GM12878 (cell line): ENCODE measurements around the gene EPB41. TPM values are rescaled to one million over a fixed set of nuclear protein-coding genes. Genes with fewer than 3 reads are reported as not detected.

Experiments
- ATAC-seq: fragments of 200-7000 bp; cut with Tn5 transposase; 3 replicates; pipeline ENCODE4 v1.9.1; 2020; ENCODE audit warnings: mild to moderate bottlenecking, moderate library complexity
- BruUV-seq: library from RNA; stranded (reverse); fragments of 400-500 nt; replicated peaks from 2 replicates; lab custom pipeline; 2021; lab: Mats Ljungman, UMichigan
- CTCF ChIA-PET: fragments of 300-600 bp; sonication (Branson Sonifier 250); formaldehyde crosslinking; extraction: SDS; loops from one replicate; lab custom pipeline; 2021; ENCODE audit warnings: inconsistent platforms; lab: Yijun Ruan, JAX
- POLR2A ChIA-PET: fragments of 350-600 bp; formaldehyde crosslinking; extraction: SDS; loops from one replicate; lab custom pipeline; 2021; ENCODE audit warnings: inconsistent platforms; lab: Charles Lee
- RAD21 ChIA-PET: fragments of 300-600 bp; sonication (Branson Sonifier 250); formaldehyde crosslinking; loops from one replicate; lab custom pipeline; 2023; ENCODE audit warnings: antibody characterized with exemption; ENCODE audit not compliant: unreplicated experiment; lab: Charles Lee
- SMC1A ChIA-PET: fragments of 300-600 bp; sonication (Branson Sonifier 250); formaldehyde crosslinking; loops from one replicate; lab custom pipeline; 2023; ENCODE audit not compliant: unreplicated experiment, uncharacterized antibody; lab: Charles Lee
- DNase-seq: peaks from one replicate; pipeline ENCODE4 v3.0.0-alpha.2; 2011; ENCODE audit warnings: low read depth, low spot score
- FAIRE-seq: peaks from 3 replicates; lab custom pipeline; 2011; peaks lifted over from hg19 to GRCh38; lab: Jason Lieb, UNC
- H2AFZ ChIP-seq: 2 replicates; pipeline ENCODE4 v1.6.0; 2011; ENCODE audit warnings: low read depth, low read length, control low read depth; ENCODE audit not compliant: control insufficient read depth
- H3K27ac ChIP-seq: 2 replicates; pipeline ENCODE4 v1.5.1; 2011; ENCODE audit warnings: control low read depth; ENCODE audit not compliant: control insufficient read depth, insufficient read depth
- H3K27me3 ChIP-seq, 2 experiments: replicated peaks in 1 of 2; 2 replicates each; pipeline versions ENCODE4 v1.6.0 to v1.6.1; 2011; ENCODE audit warnings: low read length in 1 of 2; ENCODE audit not compliant: control insufficient read depth in 2 of 2, insufficient read depth in 2 of 2
- H3K36me3 ChIP-seq, 2 experiments: 2 replicates each; pipeline ENCODE4 v1.5.1; 2011; ENCODE audit warnings: low read length in 1 of 2; ENCODE audit not compliant: control insufficient read depth in 2 of 2, insufficient read depth in 2 of 2
- H3K4me1 ChIP-seq: 2 replicates; pipeline ENCODE4 v1.6.1; 2011; ENCODE audit warnings: mild to moderate bottlenecking, low read length, moderate library complexity, mixed read lengths; ENCODE audit not compliant: control insufficient read depth, insufficient read depth
- H3K4me2 ChIP-seq: 2 replicates; pipeline ENCODE4 v1.6.0; 2011; ENCODE audit warnings: control low read depth; ENCODE audit not compliant: control insufficient read depth, insufficient read depth
- H3K4me3 ChIP-seq: fragments of 200-600 bp; sonication (generic); 2 replicates; pipeline ENCODE4 v1.5.1; 2016
- H3K79me2 ChIP-seq: 2 replicates; pipeline ENCODE4 v1.6.0; 2011; ENCODE audit warnings: low read length; ENCODE audit not compliant: control insufficient read depth, insufficient read depth
- H3K9ac ChIP-seq: 2 replicates; pipeline ENCODE4 v1.8.0; 2011; ENCODE audit warnings: low read length, control low read depth, mixed read lengths; ENCODE audit not compliant: control insufficient read depth, insufficient read depth
- H3K9me3 ChIP-seq: replicated peaks from 3 replicates; pipeline ENCODE4 v1.5.1; 2011; ENCODE audit warnings: mild to moderate bottlenecking, low read length; ENCODE audit not compliant: control insufficient read depth, insufficient read depth
- H4K20me1 ChIP-seq: 2 replicates; pipeline ENCODE4 v1.6.0; 2011; ENCODE audit not compliant: control insufficient read depth, insufficient read depth
- JUND ChIP-seq: IDR thresholded peaks from 2 replicates; pipeline ENCODE4 v1.6.1; 2012; ENCODE audit warnings: low read depth, mild to moderate bottlenecking, low read length, improper control_type of control experiment, moderate library complexity
- RCOR1 ChIP-seq: conservative IDR thresholded peaks from 2 replicates; pipeline ENCODE4 v1.6.1; 2012; ENCODE audit warnings: low read depth, low read length, improper control_type of control experiment
- SIN3A ChIP-seq: IDR thresholded peaks from 2 replicates; pipeline ENCODE4 v1.6.1; 2012; ENCODE audit warnings: low read depth, low read length, improper control_type of control experiment
- WGBS: methylation state at CpG from one replicate; pipeline ENCODE4 v1.1.6; 2016; ENCODE audit warnings: low lambda C conversion rate; ENCODE audit not compliant: insufficient replicate concordance, insufficient coverage; ENCODE audit errors: missing lambda C conversion rate; 5-methylcytosine and 5-hydroxymethylcytosine counted together
- in situ Hi-C: fragments of 300-500 bp; cut with MboI; formaldehyde crosslinking; loops from 9 replicates; pipeline ENCODE4 v1.14.3; 2018; ENCODE audit warnings: mixed read lengths
- intact Hi-C: fragments of 100-400 bp; cut with micrococcal nuclease; formaldehyde crosslinking; loops from one replicate; pipeline ENCODE4 v1.14.2; 2022; ENCODE audit not compliant: unreplicated experiment
- polyA plus RNA-seq, 11 experiments: library from polyadenylated mRNA; depleted of rRNA in 4 of 11; unstranded in 6 of 11; stranded (reverse) in 5 of 11; fragments of >200 nt; fragmentation: Nextera tagmentation in 4 of 11; fragmentation: Illumina TruSeq in 1 of 11; extraction: Ambion mirVana in 4 of 11; extraction: Trizol in 1 of 11; gene quantifications; 1 replicate in 1 of 11; 2 replicates in 10 of 11; pipeline versions ENCODE4 v1.2.1 to v1.2.3, GENCODE V29; 2011 to 2016; ENCODE audit warnings: inconsistent platforms in 2 of 11, missing spikeins in 2 of 11, low read depth in 1 of 11
- total RNA-seq, 4 experiments: library from RNA; depleted of rRNA in 3 of 4; stranded (reverse); fragments of >200 nt in 3 of 4; fragmentation: Illumina TruSeq in 1 of 4; extraction: Trizol in 1 of 4; gene quantifications; 2 replicates each; pipeline versions ENCODE4 v1.2.1 to v1.2.3, GENCODE V29; 2013 to 2021
- TF ChIP-seq, protein P1 (sequence below): fragments of 150-350 bp; IDR thresholded peaks from 2 replicates; pipeline ENCODE4 v1.6.1; 2016; ENCODE audit warnings: low read depth, low read length
- TF ChIP-seq, protein P2 (sequence below): fragments of 450-650 bp; IDR thresholded peaks from 2 replicates; pipeline ENCODE4 v1.6.1; 2017; ENCODE audit warnings: mild to moderate bottlenecking
- TF ChIP-seq, protein P3 (sequence below): fragments of 450-650 bp; IDR thresholded peaks from 2 replicates; pipeline ENCODE4 v1.6.1; 2017; ENCODE audit warnings: mild to moderate bottlenecking, moderate library complexity
- TF ChIP-seq, protein P4 (sequence below): fragments of 150-350 bp; IDR thresholded peaks from 2 replicates; pipeline ENCODE4 v1.6.1; 2014; ENCODE audit warnings: mild to moderate bottlenecking, low read depth, low read length
- TF ChIP-seq, protein P5 (sequence below): fragments of 450-650 bp; IDR thresholded peaks from 2 replicates; pipeline ENCODE4 v1.6.1; 2017; ENCODE audit warnings: borderline replicate concordance
- TF ChIP-seq, protein P6 (sequence below): fragments of 450-650 bp; IDR thresholded peaks from 2 replicates; pipeline ENCODE4 v1.6.1; 2014; ENCODE audit warnings: mild to moderate bottlenecking

Gene EPB41
- total and polyA plus RNA-seq, 10 of the 15 experiments (the other 5 are each of a cell fraction or from before 2014, with no cell fraction given) = 1.1 to 77.6 (median 58.8) TPM

DNA sequence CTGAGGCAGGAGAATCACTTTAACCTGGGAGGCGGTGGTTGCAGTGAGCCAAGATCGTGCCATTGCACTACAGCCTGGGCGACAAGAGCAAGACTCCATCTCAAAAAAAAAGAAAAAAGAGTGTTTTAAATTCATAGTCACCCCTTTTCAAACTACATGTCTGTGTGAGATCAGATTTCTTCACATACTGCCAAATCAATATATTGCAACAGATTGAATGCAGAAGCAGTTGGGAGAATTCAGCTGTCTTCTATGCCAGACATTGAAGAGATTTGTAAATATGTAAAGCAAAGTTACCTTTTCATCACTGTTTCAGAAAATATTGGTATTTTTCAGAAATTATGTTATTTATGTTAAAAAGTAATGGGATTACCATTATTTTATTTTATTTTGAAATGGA, 108.3 kb downstream of the EPB41 start:
- Histone ChIP-seq H3K9me3 (no peaks in the 10 kb centered on the region), H3K79me2 (no peaks in the 10 kb centered on the region), H3K36me3 (peaks cover 0 to 3% of the 10 kb centered on the region in 2 experiments; a peak in 2 of 4 replicates), H3K27ac (no peak overlapping the region), H3K27me3 (no peaks in the 10 kb centered on the region), H3K4me2 (no peak overlapping the region), H3K4me1 (no peaks in the 10 kb centered on the region), H2AFZ (no peak overlapping the region), H3K9ac (no peak overlapping the region), H3K4me3 (no peak overlapping the region), H4K20me1 (no peaks in the 10 kb centered on the region)
- ChIA-PET POLR2A (no interaction called here), RAD21 (interaction anchor here (1.1 to 1.3 kb wide), 2 partner anchors 12 to 180 kb away, joined by 3 read pairs; no protein-coding TSS in a partner anchor), SMC1A (interaction anchor here (1.8 kb wide), 1 partner anchor 11 kb away, joined by 12 read pairs; no protein-coding TSS in a partner anchor), CTCF (interaction anchor here (1.3 to 1.9 kb wide), 3 partner anchors 11 to 179 kb away, joined by 3 to 12 read pairs (median 4); no protein-coding TSS in a partner anchor)
- in situ Hi-C loops = no loop called here
- no peak for FAIRE-seq
- intact Hi-C loops = no loop called here
- TF ChIP-seq JUND (no peak), SIN3A (no peak), RCOR1 (no peak)
- TF ChIP-seq, protein P1, sequence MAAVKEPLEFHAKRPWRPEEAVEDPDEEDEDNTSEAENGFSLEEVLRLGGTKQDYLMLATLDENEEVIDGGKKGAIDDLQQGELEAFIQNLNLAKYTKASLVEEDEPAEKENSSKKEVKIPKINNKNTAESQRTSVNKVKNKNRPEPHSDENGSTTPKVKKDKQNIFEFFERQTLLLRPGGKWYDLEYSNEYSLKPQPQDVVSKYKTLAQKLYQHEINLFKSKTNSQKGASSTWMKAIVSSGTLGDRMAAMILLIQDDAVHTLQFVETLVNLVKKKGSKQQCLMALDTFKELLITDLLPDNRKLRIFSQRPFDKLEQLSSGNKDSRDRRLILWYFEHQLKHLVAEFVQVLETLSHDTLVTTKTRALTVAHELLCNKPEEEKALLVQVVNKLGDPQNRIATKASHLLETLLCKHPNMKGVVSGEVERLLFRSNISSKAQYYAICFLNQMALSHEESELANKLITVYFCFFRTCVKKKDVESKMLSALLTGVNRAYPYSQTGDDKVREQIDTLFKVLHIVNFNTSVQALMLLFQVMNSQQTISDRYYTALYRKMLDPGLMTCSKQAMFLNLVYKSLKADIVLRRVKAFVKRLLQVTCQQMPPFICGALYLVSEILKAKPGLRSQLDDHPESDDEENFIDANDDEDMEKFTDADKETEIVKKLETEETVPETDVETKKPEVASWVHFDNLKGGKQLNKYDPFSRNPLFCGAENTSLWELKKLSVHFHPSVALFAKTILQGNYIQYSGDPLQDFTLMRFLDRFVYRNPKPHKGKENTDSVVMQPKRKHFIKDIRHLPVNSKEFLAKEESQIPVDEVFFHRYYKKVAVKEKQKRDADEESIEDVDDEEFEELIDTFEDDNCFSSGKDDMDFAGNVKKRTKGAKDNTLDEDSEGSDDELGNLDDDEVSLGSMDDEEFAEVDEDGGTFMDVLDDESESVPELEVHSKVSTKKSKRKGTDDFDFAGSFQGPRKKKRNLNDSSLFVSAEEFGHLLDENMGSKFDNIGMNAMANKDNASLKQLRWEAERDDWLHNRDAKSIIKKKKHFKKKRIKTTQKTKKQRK = no peak
- TF ChIP-seq, protein P2, sequence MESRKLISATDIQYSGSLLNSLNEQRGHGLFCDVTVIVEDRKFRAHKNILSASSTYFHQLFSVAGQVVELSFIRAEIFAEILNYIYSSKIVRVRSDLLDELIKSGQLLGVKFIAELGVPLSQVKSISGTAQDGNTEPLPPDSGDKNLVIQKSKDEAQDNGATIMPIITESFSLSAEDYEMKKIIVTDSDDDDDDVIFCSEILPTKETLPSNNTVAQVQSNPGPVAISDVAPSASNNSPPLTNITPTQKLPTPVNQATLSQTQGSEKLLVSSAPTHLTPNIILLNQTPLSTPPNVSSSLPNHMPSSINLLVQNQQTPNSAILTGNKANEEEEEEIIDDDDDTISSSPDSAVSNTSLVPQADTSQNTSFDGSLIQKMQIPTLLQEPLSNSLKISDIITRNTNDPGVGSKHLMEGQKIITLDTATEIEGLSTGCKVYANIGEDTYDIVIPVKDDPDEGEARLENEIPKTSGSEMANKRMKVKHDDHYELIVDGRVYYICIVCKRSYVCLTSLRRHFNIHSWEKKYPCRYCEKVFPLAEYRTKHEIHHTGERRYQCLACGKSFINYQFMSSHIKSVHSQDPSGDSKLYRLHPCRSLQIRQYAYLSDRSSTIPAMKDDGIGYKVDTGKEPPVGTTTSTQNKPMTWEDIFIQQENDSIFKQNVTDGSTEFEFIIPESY = no peak
- TF ChIP-seq, protein P3, sequence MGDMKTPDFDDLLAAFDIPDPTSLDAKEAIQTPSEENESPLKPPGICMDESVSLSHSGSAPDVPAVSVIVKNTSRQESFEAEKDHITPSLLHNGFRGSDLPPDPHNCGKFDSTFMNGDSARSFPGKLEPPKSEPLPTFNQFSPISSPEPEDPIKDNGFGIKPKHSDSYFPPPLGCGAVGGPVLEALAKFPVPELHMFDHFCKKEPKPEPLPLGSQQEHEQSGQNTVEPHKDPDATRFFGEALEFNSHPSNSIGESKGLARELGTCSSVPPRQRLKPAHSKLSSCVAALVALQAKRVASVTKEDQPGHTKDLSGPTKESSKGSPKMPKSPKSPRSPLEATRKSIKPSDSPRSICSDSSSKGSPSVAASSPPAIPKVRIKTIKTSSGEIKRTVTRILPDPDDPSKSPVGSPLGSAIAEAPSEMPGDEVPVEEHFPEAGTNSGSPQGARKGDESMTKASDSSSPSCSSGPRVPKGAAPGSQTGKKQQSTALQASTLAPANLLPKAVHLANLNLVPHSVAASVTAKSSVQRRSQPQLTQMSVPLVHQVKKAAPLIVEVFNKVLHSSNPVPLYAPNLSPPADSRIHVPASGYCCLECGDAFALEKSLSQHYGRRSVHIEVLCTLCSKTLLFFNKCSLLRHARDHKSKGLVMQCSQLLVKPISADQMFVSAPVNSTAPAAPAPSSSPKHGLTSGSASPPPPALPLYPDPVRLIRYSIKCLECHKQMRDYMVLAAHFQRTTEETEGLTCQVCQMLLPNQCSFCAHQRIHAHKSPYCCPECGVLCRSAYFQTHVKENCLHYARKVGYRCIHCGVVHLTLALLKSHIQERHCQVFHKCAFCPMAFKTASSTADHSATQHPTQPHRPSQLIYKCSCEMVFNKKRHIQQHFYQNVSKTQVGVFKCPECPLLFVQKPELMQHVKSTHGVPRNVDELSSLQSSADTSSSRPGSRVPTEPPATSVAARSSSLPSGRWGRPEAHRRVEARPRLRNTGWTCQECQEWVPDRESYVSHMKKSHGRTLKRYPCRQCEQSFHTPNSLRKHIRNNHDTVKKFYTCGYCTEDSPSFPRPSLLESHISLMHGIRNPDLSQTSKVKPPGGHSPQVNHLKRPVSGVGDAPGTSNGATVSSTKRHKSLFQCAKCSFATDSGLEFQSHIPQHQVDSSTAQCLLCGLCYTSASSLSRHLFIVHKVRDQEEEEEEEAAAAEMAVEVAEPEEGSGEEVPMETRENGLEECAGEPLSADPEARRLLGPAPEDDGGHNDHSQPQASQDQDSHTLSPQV = no peak
- TF ChIP-seq, protein P4, sequence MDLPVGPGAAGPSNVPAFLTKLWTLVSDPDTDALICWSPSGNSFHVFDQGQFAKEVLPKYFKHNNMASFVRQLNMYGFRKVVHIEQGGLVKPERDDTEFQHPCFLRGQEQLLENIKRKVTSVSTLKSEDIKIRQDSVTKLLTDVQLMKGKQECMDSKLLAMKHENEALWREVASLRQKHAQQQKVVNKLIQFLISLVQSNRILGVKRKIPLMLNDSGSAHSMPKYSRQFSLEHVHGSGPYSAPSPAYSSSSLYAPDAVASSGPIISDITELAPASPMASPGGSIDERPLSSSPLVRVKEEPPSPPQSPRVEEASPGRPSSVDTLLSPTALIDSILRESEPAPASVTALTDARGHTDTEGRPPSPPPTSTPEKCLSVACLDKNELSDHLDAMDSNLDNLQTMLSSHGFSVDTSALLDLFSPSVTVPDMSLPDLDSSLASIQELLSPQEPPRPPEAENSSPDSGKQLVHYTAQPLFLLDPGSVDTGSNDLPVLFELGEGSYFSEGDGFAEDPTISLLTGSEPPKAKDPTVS = no peak
- TF ChIP-seq, protein P5, sequence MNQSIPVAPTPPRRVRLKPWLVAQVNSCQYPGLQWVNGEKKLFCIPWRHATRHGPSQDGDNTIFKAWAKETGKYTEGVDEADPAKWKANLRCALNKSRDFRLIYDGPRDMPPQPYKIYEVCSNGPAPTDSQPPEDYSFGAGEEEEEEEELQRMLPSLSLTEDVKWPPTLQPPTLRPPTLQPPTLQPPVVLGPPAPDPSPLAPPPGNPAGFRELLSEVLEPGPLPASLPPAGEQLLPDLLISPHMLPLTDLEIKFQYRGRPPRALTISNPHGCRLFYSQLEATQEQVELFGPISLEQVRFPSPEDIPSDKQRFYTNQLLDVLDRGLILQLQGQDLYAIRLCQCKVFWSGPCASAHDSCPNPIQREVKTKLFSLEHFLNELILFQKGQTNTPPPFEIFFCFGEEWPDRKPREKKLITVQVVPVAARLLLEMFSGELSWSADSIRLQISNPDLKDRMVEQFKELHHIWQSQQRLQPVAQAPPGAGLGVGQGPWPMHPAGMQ = no peak
- TF ChIP-seq, protein P6, sequence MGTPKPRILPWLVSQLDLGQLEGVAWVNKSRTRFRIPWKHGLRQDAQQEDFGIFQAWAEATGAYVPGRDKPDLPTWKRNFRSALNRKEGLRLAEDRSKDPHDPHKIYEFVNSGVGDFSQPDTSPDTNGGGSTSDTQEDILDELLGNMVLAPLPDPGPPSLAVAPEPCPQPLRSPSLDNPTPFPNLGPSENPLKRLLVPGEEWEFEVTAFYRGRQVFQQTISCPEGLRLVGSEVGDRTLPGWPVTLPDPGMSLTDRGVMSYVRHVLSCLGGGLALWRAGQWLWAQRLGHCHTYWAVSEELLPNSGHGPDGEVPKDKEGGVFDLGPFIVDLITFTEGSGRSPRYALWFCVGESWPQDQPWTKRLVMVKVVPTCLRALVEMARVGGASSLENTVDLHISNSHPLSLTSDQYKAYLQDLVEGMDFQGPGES = no peak
- no TSS peak for BruUV-seq
- ATAC-seq = no peak
- DNase-seq = no peak
- WGBS = 100% methylated on average over 3 of the region's 3 CpGs
